Thyroid gland (tissue), 4 donors: Measurements from ENCODE around the gene C10orf88.

Experiments used
- CTCF ChIP-seq, 6 experiments: fragments of 200-600 bp in 3 of 6; fragments of 450-650 bp in 3 of 6; sonication (generic) in 3 of 6; IDR thresholded peaks; one replicate each; pipeline ENCODE4 v1.5.1; 2016 to 2019; ENCODE audit warnings: antibody characterized with exemption in 6 of 6, mild to moderate bottlenecking in 2 of 6, inconsistent platforms in 1 of 6, moderate library complexity in 1 of 6
- POLR2A ChIP-seq, 2 donors: fragments of 450-650 bp; IDR thresholded peaks; one replicate each; pipeline ENCODE4 v1.6.1; 2017; ENCODE audit warnings: antibody characterized with exemption in 2 of 2, mild to moderate bottlenecking in 2 of 2, moderate library complexity in 1 of 2

- TF ChIP-seq CTCF (IDR thresholded peaks at IDR 0.05) (no peak), POLR2A (IDR thresholded peaks at IDR 0.05) (no peak)
Measured at GRCh38 chr10:122968698-122969097, 14.7 kb upstream of the C10orf88 start.
